HepG2 (cell line): ENCODE results near the gene SRCIN1. TPM values are rescaled to one million over a fixed set of nuclear protein-coding genes. Genes with fewer than 3 reads are reported as not detected.

ENCODE experiments used
- AKAP8 ChIP-seq: sonication (generic); formaldehyde crosslinking; IDR thresholded peaks from 2 replicates; pipeline ENCODE4 v1.5.1; 2020; ENCODE audit warnings: mild to moderate bottlenecking, missing genetic modification reagents
- CREM ChIP-seq, 2 experiments: sonication (generic) in 1 of 2; formaldehyde crosslinking in 1 of 2; IDR thresholded peaks; 2 replicates each; pipeline versions ENCODE4 v1.4.0 to v1.6.1; 2016 to 2020; ENCODE audit warnings: antibody characterized with exemption in 1 of 2, mild to moderate bottlenecking in 1 of 2, missing genetic modification reagents in 1 of 2
- GTF2F1 ChIP-seq: fragments of 150-350 bp; IDR thresholded peaks from 2 replicates; pipeline ENCODE4 v1.6.1; 2014; ENCODE audit warnings: low read length
- KAT8 ChIP-seq: IDR thresholded peaks from 2 replicates; pipeline ENCODE4 v1.6.1; 2016; ENCODE audit warnings: missing genetic modification reagents, missing compliant biosample characterization
- SPEN ChIP-seq: sonication (generic); formaldehyde crosslinking; IDR thresholded peaks from 2 replicates; pipeline ENCODE4 v1.5.1; 2020; ENCODE audit warnings: low read depth, mild to moderate bottlenecking, missing genetic modification reagents
- ZNF234 ChIP-seq: sonication (generic); formaldehyde crosslinking; conservative IDR thresholded peaks from 2 replicates; pipeline ENCODE4 v1.5.1; 2020; ENCODE audit warnings: mild to moderate bottlenecking, missing genetic modification reagents
- ZNF296 ChIP-seq: sonication (generic); formaldehyde crosslinking; conservative IDR thresholded peaks from 2 replicates; pipeline ENCODE4 v1.5.0; 2020; ENCODE audit warnings: mild to moderate bottlenecking, missing genetic modification reagents
- polyA plus RNA-seq, 8 experiments: library from polyadenylated mRNA; depleted of rRNA in 3 of 8; stranded (reverse) in 7 of 8; unstranded in 1 of 8; fragments of >200 nt; fragmentation: Illumina TruSeq in 4 of 8; extraction: Trizol in 4 of 8; gene quantifications; 2 replicates each; pipeline versions ENCODE4 v1.2.1 to v1.2.3, GENCODE V29; 2011 to 2016; ENCODE audit warnings: low read depth in 4 of 8, missing spikeins in 1 of 8, mixed read lengths in 1 of 8; ENCODE audit not compliant: insufficient read depth in 1 of 8
- total RNA-seq, 5 experiments: library from RNA; depleted of rRNA; stranded (reverse); fragments of >200 nt; fragmentation: Illumina TruSeq; extraction: Trizol; gene quantifications; 2 replicates each; pipeline ENCODE4 v1.2.3, GENCODE V29; 2016; ENCODE audit warnings: low read depth in 1 of 5
- TF ChIP-seq, protein P1 (sequence below): sonication (generic); formaldehyde crosslinking; IDR thresholded peaks from 2 replicates; pipeline ENCODE4 v1.4.0; 2020; ENCODE audit warnings: missing genetic modification reagents, borderline replicate concordance
- TF ChIP-seq, protein P2 (sequence below), 2 experiments: fragments of 450-650 bp in 1 of 2; sonication (generic) in 1 of 2; formaldehyde crosslinking; IDR thresholded peaks; 2 replicates each; pipeline versions ENCODE4 v1.5.0 to v1.8.0; 2020 to 2022; ENCODE audit warnings: mild to moderate bottlenecking in 1 of 2, missing genetic modification reagents in 1 of 2
- TF ChIP-seq, protein P3 (sequence below): sonication (generic); formaldehyde crosslinking; IDR thresholded peaks from 2 replicates; pipeline ENCODE4 v1.4.0; 2020; ENCODE audit warnings: mild to moderate bottlenecking, missing genetic modification reagents
- TF ChIP-seq, protein P4 (sequence below): sonication (generic); formaldehyde crosslinking; IDR thresholded peaks from 2 replicates; pipeline ENCODE4 v1.4.0; 2020; ENCODE audit warnings: missing genetic modification reagents
- TF ChIP-seq, protein P5 (sequence below), 2 experiments: sonication (generic) in 1 of 2; formaldehyde crosslinking in 1 of 2; IDR thresholded peaks; 2 replicates each; pipeline versions ENCODE4 v1.4.0 to v1.6.1; 2016 to 2020; ENCODE audit warnings: borderline replicate concordance in 1 of 2, low read depth in 1 of 2, mild to moderate bottlenecking in 1 of 2, missing genetic modification reagents in 1 of 2

Gene SRCIN1
- total and polyA plus RNA-seq, 2 of the 13 experiments (the other 11 are each of a cell fraction or from before 2014, with no cell fraction given): 1.2 to 9.6 TPM

DNA sequence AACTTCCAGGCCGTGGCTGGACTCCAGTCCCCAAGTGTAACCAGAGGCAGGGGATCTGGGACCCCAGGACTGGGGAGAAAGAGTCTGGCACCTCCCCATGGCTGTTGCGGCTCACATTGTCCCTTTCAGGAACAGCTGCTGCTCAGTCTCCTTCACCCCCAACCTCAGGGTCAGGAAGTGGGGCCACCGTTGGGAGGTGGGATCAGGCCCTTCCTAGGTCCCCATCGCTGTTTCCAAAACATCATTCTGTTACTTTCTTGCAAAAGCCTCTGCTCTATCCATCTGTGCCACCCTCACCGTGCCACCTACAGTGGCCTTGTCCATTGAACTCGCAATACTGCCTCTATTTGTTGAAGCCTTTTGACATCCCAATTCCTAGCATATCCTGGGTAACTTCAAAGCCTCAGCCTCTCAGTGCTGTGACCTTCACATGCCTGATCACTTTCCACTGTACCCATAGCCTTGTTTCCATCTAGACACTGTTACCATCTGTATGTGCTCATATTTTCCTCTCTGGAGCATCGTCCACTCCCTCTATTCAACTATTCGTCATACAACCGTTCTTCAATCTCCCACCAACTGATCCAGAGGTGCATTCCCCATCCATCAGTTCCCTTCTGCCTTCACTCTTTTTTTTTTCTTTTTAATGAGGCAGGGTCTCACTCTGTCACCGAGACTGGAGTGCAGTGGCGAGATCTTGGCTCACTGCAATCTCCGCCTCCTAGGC lies 15.0 kb upstream of the SRCIN1 start (continued):
- TF ChIP-seq, protein P1, sequence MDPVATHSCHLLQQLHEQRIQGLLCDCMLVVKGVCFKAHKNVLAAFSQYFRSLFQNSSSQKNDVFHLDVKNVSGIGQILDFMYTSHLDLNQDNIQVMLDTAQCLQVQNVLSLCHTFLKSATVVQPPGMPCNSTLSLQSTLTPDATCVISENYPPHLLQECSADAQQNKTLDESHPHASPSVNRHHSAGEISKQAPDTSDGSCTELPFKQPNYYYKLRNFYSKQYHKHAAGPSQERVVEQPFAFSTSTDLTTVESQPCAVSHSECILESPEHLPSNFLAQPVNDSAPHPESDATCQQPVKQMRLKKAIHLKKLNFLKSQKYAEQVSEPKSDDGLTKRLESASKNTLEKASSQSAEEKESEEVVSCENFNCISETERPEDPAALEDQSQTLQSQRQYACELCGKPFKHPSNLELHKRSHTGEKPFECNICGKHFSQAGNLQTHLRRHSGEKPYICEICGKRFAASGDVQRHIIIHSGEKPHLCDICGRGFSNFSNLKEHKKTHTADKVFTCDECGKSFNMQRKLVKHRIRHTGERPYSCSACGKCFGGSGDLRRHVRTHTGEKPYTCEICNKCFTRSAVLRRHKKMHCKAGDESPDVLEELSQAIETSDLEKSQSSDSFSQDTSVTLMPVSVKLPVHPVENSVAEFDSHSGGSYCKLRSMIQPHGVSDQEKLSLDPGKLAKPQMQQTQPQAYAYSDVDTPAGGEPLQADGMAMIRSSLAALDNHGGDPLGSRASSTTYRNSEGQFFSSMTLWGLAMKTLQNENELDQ (CRISPR knock-in tag): 0 out of 2 replicates have a peak, but pooled peaks have one; percentile 82
- no peak for TF ChIP-seq GTF2F1
- TF ChIP-seq CREM (IDR thresholded peaks at IDR 0.05): peak; percentile 92
- no peak for TF ChIP-seq CREM (CRISPR knock-in tag; IDR thresholded peaks at IDR 0.05)
- TF ChIP-seq ZNF296 (CRISPR knock-in tag): 0 out of 2 replicates have a peak, but pooled peaks have one; percentile 64
- TF ChIP-seq, protein P2, sequence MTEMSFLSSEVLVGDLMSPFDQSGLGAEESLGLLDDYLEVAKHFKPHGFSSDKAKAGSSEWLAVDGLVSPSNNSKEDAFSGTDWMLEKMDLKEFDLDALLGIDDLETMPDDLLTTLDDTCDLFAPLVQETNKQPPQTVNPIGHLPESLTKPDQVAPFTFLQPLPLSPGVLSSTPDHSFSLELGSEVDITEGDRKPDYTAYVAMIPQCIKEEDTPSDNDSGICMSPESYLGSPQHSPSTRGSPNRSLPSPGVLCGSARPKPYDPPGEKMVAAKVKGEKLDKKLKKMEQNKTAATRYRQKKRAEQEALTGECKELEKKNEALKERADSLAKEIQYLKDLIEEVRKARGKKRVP (CRISPR knock-in tag; IDR thresholded peaks at IDR 0.05): no peak; a peak in 1 of 4 replicates
- no peak for TF ChIP-seq ZNF234 (CRISPR knock-in tag)
- peak; percentile 52; the same call in 1 of the 2 replicates for TF ChIP-seq SPEN (CRISPR knock-in tag)
- TF ChIP-seq, protein P3, sequence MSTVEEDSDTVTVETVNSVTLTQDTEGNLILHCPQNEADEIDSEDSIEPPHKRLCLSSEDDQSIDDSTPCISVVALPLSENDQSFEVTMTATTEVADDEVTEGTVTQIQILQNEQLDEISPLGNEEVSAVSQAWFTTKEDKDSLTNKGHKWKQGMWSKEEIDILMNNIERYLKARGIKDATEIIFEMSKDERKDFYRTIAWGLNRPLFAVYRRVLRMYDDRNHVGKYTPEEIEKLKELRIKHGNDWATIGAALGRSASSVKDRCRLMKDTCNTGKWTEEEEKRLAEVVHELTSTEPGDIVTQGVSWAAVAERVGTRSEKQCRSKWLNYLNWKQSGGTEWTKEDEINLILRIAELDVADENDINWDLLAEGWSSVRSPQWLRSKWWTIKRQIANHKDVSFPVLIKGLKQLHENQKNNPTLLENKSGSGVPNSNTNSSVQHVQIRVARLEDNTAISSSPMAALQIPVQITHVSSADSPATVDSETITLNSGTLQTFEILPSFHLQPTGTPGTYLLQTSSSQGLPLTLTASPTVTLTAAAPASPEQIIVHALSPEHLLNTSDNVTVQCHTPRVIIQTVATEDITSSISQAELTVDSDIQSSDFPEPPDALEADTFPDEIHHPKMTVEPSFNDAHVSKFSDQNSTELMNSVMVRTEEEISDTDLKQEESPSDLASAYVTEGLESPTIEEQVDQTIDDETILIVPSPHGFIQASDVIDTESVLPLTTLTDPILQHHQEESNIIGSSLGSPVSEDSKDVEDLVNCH (CRISPR knock-in tag): no peak
- 0 out of 2 replicates have a peak, but pooled peaks have one; percentile 44 for TF ChIP-seq AKAP8 (CRISPR knock-in tag)
- TF ChIP-seq, protein P4, sequence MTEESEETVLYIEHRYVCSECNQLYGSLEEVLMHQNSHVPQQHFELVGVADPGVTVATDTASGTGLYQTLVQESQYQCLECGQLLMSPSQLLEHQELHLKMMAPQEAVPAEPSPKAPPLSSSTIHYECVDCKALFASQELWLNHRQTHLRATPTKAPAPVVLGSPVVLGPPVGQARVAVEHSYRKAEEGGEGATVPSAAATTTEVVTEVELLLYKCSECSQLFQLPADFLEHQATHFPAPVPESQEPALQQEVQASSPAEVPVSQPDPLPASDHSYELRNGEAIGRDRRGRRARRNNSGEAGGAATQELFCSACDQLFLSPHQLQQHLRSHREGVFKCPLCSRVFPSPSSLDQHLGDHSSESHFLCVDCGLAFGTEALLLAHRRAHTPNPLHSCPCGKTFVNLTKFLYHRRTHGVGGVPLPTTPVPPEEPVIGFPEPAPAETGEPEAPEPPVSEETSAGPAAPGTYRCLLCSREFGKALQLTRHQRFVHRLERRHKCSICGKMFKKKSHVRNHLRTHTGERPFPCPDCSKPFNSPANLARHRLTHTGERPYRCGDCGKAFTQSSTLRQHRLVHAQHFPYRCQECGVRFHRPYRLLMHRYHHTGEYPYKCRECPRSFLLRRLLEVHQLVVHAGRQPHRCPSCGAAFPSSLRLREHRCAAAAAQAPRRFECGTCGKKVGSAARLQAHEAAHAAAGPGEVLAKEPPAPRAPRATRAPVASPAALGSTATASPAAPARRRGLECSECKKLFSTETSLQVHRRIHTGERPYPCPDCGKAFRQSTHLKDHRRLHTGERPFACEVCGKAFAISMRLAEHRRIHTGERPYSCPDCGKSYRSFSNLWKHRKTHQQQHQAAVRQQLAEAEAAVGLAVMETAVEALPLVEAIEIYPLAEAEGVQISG (CRISPR knock-in tag): peak; percentile 75
- TF ChIP-seq, protein P5, sequence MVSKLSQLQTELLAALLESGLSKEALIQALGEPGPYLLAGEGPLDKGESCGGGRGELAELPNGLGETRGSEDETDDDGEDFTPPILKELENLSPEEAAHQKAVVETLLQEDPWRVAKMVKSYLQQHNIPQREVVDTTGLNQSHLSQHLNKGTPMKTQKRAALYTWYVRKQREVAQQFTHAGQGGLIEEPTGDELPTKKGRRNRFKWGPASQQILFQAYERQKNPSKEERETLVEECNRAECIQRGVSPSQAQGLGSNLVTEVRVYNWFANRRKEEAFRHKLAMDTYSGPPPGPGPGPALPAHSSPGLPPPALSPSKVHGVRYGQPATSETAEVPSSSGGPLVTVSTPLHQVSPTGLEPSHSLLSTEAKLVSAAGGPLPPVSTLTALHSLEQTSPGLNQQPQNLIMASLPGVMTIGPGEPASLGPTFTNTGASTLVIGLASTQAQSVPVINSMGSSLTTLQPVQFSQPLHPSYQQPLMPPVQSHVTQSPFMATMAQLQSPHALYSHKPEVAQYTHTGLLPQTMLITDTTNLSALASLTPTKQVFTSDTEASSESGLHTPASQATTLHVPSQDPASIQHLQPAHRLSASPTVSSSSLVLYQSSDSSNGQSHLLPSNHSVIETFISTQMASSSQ (IDR thresholded peaks at IDR 0.05; ENCODE audit: low read depth): peak; percentile 48; the same call in 1 of the 2 replicates
- TF ChIP-seq, protein P5 (CRISPR knock-in tag; IDR thresholded peaks at IDR 0.05; ENCODE audit: borderline replicate concordance): peak; percentile 68; the same call in 1 of the 2 replicates
- TF ChIP-seq KAT8: peak; percentile 92
